Fibroblast of peridontal ligament (primary cell): ENCODE results near the gene TUBB2B.
"Not testable (repeated sequence)": the region's sequence is repeated elsewhere in the genome, so short reads cannot be mapped to it uniquely, and the experiment has no call there.

Experiments
- DNase-seq: peaks from one replicate; pipeline ENCODE4 v3.0.0-alpha.2; 2010; ENCODE audit errors: extremely low read depth

TUBB2B gene

DNA sequence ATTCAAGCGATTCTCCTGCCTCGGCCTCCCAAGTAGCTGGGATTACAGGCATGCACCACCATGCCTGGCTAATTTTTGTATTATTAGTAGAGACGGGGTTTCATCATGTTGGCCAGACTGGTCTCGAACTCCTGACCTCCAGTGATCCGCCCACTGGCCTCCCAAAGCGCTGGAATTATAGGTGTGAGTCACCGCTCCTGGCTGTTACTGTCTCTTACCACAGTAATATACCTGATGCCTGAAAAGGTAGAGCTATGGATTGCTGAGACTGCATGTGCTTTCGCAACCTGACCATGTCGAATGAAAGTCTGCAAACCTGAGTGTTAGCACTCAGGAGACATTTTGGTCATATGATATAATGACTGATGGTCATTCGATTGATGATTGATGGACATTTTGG is 38.3 kb downstream of the TUBB2B start:
- not testable (repeated sequence) for DNase-seq

DNA sequence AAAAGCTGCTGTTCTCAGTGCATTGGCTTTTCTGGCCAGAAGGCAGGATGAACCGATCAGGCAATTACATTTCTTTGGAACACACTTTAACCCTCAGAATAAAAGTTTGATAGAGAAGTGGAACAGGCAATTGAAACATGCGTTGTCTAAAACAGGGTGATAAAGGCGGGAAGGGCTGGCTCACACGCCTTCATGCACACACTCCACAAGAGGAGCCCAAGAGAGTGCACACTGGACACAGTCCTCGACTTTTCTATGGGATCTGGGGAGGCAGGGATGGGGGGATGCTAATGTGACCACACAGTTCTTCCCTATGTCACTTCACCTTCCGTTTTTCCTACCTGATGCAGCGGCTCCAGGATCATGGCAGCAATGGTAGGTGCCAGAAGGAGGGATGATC is 39.2 kb downstream of the TUBB2B start:
- no peak for DNase-seq

GRCh38 chr6:3186974-3187382 is 40.5 kb downstream of the TUBB2B start:
- no peak for DNase-seq

DNA sequence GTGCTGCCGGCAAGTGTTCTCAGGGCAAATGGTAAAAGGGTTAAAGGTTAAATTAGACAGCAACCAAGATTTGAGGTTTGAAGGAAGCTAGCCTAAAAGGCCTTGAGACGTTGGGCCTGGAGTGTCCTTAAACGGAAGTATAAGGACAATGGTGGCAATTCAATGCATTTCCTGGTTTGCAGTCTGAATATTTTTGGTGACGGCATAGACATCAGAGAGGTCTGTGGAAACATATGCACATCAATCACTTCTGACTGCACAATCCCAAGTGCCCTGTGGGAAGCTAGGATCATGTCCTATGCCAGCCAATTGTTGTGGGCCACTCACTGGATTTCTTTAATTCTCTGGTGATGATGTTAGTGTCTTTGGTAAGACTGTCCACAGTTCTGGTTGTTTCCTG is 44.4 kb downstream of the TUBB2B start:
- no peak for DNase-seq

GRCh38 chr6:3181105-3181504 is 46.3 kb downstream of the TUBB2B start:
- DNase-seq, result no peak

DNA sequence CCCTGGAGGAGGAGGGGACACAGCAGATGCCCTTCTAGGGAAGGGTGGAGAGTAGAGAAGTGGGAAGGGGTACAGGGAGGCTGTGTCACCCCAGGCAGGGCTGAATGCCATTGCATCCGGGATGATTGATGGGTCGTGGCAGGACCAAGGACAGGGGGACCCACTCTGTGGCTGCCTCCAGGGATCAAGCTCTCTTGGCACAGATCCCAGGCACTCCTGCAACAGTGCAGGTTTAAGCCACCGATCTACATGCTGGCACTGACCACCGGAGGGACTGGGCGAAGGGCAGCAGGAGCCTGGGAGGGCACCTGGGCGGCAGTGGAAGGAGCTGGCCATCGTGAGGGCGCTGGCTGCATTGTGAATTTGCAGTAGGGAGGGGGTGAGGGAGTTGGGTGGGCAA is 47.5 kb downstream of the TUBB2B start:
- DNase-seq, result not testable (repeated sequence)

GRCh38 chr6:3178666-3179065 is 48.8 kb downstream of the TUBB2B start:
- not testable (repeated sequence) for DNase-seq

- peak; percentile 84 for DNase-seq
These were observed 50.7 kb downstream of the TUBB2B start for GRCh38 chr6:3176562-3177355.

- no peak for DNase-seq
These were observed 51.6 kb downstream of the TUBB2B start for GRCh38 chr6:3175715-3176402.
